SIG-M5 treated with dmso at 0.1 percent for 504 hours (cell line): Measurements from ENCODE around the gene FBL.
A peak's percentile ranks its signal among the peaks of the same experiment; 100 is the strongest.
"Not testable (repeated sequence)": the region's sequence is repeated elsewhere in the genome, so short reads cannot be mapped to it uniquely, and the experiment has no call there.

Experiments used
- DNase-seq: peaks from one replicate; lab custom pipeline; 2025; ENCODE audit not compliant: unreplicated experiment; lab: John Stamatoyannopoulos, UW

Gene FBL

GRCh38 chr19:39845933-39846677, at the start of gene FBL:
Gene FBL, minus strand, starts transcription at chr19:39846379. Its CDS starts 79 bp downstream, at chr19:39846300.
- peak; percentile 79 for DNase-seq

DNA sequence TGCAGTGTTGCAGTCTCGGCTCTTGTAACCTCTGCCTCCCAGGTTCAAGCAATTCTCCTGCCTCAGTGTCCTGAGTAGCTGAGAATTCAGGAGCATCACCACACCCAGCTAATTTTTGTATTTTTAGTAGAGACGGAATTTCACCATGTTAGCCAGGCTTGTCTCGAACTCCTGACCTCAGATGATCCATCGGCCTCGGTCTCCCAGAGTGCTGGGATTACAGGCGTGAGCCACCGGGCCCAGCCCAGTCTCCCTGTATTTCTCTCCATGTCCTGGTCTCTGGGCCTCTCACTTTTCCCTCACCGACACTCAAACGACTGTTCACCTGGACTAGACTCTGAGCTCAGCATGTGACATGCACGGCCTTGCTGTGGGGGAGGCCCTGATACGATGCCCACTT, 48.9 kb upstream of the FBL start:
- DNase-seq: not testable (repeated sequence)

GRCh38 chr19:39894236-39894606, 48.0 kb upstream of the FBL start:
- not testable (repeated sequence) for DNase-seq

GRCh38 chr19:39893366-39894235, 47.4 kb upstream of the FBL start:
- DNase-seq: not testable (repeated sequence)

GRCh38 chr19:39892506-39892902, 46.3 kb upstream of the FBL start:
- DNase-seq: not testable (repeated sequence)

DNA sequence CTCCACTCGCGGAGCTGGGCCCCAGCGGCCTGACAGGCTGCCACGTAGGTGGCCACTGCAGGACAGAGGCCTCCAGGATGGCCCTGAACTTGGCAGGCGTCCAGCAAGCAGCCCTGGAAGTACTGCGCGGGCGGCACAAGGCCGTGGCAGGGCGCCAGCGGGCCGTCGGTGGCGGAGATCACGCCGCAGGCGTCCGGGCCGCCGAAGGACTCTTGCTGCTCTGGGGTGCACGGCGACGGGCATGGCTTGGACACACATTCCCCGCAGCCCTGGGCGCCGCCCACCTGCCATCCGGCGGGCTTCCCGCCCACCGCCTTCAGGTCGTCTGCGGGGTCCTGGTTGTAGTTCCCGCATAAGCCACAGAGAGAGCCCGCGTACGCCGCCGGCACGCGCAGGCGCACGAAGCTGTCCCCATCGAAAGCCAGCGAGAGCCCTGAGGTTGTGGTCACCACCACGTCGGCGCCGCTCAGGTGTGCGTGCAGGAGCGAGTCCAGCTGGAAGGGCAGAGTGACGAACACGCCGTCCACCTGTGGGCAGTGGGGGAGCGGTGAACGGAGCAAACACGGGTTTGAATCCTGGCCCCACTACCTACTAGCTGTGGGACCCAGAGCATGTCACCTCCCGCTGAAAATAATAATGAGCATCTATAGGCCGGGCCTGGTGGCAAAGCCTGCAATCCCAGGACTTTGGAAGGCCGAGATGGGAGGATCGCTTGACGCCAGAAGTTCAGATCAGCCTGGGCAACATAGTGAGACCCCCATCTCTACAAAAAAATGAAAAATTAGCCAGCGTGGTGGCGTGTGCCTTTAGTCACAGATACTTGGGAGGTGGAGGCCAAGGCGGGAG, 45.7 kb upstream of the FBL start:
- not testable (repeated sequence) for DNase-seq

DNA sequence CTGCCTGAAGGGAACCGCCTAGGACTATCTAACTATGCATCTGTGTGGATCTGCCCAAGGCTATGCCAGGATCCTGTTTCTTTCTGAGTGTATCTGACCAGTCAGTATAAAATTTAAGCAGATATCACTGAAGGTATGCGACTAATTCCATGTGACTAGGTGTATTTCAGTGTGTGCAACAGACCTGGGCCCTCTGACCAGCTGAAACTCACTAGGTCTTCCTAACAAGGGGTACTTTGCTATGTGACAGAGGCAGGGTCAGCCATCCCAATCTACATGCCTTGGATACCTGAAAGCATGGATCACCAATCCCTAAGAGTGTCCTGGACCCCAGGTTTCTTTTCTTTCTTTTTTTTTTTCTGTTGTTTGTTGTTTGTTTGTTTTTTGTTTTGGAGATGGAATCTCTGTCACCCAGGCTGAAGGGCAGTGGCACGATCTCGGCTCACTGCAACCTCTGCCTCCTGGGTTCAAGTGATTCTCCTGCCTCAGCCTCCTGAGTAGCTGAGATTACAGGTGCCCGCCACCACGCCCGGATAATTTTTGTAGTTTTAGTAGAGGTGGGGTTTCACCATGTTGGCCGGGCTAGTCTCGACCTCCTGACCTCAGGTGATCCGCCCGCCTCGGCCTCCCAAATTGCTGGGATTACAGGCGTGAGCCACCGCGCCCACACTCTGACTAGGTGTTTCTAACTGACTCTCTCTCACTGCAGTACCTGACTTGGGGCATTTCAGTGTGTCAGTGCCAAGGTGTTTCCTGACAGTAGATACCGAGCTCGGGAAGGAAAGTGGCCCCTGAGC, 44.8 kb upstream of the FBL start:
- no peak for DNase-seq

DNA sequence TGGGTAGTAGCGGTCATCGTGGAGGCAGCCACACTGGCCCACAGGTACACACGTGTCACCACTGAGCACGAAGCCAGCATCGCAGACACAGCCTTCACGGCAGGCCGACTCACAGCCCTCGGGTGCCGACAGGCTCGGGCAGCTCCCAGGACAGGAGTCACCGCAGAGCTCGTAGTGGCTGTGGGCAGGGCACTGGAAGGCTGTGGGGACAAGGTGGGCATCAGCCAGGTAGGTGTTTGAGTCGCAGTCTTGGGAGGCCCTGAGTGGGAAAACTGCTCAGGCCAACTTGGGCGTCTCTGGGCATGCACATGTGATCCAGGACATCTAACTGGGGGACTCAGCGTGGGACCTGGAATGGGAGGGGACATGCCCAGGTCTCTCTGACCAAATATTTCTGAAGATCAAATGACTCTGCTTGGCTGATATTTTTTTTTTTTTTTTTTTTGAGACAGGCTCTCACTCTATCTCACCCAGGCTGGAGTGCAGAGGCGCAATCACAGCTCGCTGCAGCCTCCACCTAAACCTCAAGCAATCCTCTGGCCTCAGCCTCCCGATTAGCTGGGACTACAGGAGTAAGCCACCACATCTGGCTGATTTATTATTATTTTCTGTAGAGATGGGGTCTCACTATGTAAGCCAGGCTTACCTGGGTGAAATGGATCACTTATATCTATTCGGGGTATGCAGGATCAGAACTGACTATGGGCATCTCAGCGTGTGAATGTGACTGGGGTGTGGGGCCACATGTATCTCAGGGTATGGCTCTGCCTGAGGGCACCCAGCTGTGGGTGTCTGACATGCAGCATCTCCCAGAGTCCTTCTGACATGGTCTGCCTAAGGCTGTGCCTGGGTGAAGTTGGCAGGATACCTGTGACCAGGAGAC, 43.9 kb upstream of the FBL start:
- DNase-seq: not testable (repeated sequence)

GRCh38 chr19:39887456-39887951, 41.3 kb upstream of the FBL start:
- DNase-seq: not testable (repeated sequence)

DNA sequence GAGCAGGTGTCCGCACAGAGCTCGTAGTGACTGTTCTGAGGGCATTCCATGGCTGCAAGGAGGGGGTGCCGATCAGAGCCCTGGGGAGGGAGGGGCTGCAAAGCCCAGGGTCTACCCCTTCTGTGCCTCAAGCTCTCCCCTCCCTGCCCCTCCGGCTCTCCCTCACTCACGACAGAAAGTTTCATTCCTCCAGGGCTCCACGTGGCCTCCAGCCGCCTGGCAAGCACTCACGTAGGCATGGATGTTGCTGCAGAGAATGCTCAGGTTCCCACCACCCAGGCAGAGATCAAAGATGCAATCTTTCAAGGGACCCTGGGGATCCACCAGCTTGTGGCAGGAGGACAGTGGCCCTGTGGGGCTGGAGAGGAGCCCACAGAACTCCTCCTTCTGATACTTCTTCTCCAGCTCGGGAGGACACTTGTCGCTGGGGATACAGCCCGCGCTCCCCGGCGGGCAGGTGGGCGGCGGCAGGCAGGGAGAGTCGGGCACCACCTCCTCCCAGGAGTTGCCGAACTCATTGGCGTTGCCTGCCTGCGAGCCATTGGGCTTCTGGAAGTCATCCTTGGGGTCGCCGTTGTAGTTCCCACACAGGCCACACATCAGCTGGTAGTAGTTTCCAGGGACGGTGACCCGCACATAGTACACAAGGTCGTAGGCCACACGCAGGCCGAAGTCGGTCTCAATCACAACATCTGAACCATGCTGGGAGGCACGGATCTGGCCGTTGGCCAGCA, 39.8 kb upstream of the FBL start:
- DNase-seq: not testable (repeated sequence)

DNA sequence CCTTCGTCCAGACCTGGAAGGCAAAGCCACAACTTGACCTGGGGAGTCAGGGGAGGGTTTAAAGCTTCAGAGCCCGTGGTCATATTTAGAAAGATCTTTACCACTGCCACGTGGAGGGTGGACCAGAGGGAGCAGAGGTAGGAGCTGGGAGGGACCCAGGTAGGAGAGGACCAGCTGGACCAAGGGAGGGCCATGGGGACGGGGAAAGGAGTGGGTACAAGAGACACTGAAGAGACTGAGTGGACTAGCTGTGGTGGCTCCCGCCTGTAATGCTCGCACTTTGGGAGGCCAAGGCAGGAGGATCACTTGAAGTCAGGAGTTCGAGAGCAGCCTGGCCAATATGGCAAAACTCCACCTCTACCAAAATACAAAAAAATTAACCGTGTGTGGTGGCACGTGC, 38.5 kb upstream of the FBL start:
- DNase-seq: not testable (repeated sequence)

GRCh38 chr19:39882645-39883044, 36.5 kb upstream of the FBL start:
- not testable (repeated sequence) for DNase-seq

DNA sequence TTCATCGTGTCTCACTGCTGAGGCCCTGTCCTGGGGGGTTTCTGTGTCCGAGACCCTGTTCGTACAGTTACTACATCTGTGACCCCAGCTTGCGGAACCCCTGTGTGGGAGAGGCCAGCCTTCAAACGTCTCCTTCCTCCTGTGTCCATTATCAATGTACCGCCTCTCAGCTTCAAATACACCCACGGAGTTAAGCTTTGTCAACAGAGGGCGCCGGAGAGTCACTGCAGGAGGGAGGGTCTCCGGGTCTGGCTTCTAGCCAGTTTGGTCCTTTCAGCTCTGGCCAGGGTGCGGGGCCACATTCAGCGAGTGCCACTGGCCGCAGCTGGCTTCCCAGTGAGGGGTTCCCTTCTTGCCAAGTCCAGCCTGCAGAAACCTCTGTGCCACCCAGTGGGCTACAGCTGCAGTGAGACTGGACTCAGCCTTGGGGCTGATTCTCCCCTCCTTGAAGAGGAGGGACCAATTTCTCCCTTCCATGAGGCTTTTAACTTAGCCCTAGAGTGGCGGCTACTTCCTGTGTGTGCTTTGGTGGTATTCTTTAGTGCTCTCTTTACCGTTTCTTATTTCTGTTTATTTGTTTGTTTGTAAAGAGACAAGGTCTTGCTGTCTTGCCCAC, 35.4 kb upstream of the FBL start:
- DNase-seq: peak; percentile 28

- not testable (repeated sequence) for DNase-seq
These were observed 34.1 kb upstream of the FBL start for GRCh38 chr19:39880241-39880640.

GRCh38 chr19:39879796-39880195, 33.6 kb upstream of the FBL start:
- DNase-seq: not testable (repeated sequence)

DNA sequence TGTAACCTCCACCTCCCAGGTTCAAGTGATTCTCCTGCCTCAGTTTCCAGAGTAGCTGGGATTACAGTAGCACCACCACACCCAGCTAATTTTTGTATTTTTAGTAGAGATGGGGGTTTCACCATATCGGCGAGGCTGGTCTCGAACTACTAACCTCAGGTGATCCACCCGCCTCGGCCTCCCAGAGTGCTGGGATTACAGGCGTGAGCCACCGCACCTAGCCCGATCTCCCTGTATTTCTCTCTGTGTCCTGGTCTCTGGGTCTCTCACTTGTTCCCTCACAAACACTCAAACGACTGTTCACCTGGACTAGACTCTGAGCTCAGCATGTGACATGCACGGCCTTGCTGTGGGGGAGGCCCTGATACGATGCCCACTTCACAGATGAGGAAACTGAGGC, 32.7 kb upstream of the FBL start:
- DNase-seq: not testable (repeated sequence)

DNA sequence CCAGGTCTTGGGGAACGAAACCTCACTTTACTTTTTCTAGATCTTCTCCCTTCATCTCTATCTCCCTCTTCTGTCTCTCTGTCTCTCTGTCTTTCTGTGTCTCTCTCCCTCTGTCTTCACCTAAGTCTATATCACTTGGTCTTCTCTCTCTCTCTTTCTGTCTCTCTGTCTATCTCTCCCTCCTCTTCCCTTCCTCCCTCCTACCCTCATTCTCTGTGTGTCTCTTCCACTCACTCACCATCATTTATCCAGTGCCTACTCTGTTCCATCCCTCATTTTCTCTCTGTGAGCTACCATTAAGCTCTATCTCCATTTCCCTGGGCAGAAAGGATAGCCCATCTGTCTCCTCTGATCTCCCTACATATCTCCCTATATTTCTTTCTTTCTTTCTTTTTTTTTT, 32.2 kb upstream of the FBL start:
- DNase-seq: no peak

- not testable (repeated sequence) for DNase-seq
These were observed 31.8 kb upstream of the FBL start for GRCh38 chr19:39877982-39878381.
